Activated naive CD8-positive, alpha-beta T cell (primary cell): ENCODE measurements around the gene RSPH6A.
A peak's percentile ranks its signal among the peaks of the same experiment; 100 is the strongest.

Experiments
- H3K27ac Mint-ChIP-seq: one replicate; pipeline ENCODE4 v1.8.0; 2021; ENCODE audit warnings: mixed read lengths
- H3K27me3 Mint-ChIP-seq: one replicate; pipeline ENCODE4 v1.8.0; 2021; ENCODE audit warnings: mixed read lengths
- H3K36me3 Mint-ChIP-seq: one replicate; pipeline ENCODE4 v1.8.0; 2021; ENCODE audit warnings: mixed read lengths
- H3K4me1 Mint-ChIP-seq: one replicate; pipeline ENCODE4 v1.8.0; 2021; ENCODE audit warnings: low read depth, mixed read lengths
- H3K4me3 Mint-ChIP-seq: one replicate; pipeline ENCODE4 v1.8.0; 2021; ENCODE audit warnings: mild to moderate bottlenecking, mixed read lengths
- H3K9me3 Mint-ChIP-seq: one replicate; pipeline ENCODE4 v1.8.0; 2021; ENCODE audit warnings: low read depth, mixed read lengths

The RSPH6A gene

DNA sequence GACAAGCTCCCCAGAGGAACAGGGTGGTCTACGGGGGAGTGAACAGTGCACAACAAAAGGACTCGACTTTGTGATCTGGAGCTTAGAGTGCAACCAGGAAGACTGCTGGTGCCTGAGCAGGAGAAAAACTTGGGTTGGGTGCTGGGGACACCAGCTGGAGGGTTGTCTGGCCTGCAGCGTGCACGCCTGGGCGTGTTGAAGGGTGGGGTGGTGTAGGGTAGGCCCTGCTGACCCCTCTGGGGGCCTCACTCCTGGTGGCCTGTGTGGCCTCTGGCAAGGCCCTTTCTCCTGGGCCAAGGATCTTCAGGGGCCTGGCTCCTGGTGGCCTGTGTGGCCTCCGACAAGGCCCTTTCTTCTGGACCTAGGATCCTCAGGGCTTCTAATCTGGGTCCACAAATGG, 4.7 kb upstream of the RSPH6A start:
- Mint-ChIP-seq H3K27ac (no peak overlapping the region), H3K4me3 (no peak overlapping the region), H3K9me3 (no peaks in the 10 kb centered on the region), H3K36me3 (peaks cover 2% of the 10 kb centered on the region), H3K27me3 (no peaks in the 10 kb centered on the region), H3K4me1 (peaks cover 9% of the 10 kb centered on the region)

DNA sequence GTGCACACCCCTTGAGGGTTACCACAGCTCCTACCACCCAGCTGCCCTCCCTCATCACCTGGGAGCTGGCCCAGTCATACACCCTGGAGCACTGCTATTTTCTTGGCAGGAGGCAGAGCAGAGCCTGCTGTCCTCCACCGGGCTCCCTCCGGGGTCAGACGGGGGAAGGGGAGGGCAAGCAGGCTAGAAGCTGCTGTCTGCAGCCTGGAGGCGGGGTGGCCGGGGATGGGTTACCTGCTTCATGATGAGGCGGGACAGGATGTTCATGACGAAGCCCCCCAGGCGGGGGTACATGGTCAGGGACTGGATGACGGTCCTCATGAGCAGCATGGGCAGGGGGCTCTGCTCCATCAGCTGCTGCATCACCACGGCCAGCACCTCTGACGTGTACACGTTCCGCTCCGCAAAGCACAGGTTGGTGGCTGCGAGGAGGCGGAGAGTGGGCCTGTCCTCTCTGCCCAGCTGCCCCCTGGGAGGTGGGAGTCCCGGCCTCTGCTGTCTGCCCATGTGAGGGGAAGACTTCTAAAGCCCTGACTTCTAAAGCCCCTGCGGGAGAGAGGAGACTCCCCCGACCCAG, 2.7 kb upstream of the RSPH6A start:
- no peak overlapping the region for H3K27ac Mint-ChIP-seq
- peaks cover 4% of the 10 kb centered on the region for H3K4me1 Mint-ChIP-seq
- H3K27me3 Mint-ChIP-seq = peaks cover 5% of the 10 kb centered on the region
- H3K9me3 Mint-ChIP-seq = no peaks in the 10 kb centered on the region
- H3K4me3 Mint-ChIP-seq = no peak overlapping the region
- peaks cover 2% of the 10 kb centered on the region for H3K36me3 Mint-ChIP-seq

DNA sequence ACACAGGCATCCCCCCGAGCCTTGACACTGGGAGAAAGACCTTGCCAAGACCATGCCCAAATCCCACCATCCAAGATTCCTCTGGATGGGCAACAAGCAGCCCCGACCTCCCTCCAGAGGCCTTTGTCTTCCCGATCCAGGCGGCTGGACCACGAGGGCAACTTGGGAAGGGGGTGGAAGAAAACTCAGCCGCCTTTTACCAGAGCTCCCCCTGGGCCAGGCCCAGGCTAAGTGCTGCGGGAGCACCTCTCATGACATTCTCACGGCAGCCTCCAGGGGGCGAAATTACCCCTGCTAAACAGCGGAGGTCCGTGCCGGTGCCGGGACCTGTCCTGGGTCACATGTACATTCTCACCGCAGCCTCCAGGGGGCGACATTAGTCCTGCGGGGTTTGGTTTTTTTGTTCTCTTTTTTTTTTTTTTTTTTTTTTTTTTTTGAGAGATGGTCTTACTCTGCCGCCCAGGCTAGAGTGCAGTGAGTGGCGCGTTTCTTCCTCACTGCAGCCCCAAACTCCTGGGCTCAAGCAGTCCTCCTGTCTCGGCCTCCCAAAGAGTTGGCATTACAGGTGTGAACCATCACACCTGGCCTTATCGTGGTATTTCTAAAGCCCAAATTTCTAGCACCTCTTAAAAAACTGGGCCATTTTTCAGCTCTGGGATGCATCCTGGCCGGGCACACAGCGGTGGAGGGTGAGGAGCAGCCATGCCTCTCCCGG, 2.1 kb upstream of the RSPH6A start:
- H3K27me3 Mint-ChIP-seq = peaks cover 5% of the 10 kb centered on the region
- no peak overlapping the region for H3K27ac Mint-ChIP-seq
- peaks cover 2% of the 10 kb centered on the region for H3K36me3 Mint-ChIP-seq

DNA sequence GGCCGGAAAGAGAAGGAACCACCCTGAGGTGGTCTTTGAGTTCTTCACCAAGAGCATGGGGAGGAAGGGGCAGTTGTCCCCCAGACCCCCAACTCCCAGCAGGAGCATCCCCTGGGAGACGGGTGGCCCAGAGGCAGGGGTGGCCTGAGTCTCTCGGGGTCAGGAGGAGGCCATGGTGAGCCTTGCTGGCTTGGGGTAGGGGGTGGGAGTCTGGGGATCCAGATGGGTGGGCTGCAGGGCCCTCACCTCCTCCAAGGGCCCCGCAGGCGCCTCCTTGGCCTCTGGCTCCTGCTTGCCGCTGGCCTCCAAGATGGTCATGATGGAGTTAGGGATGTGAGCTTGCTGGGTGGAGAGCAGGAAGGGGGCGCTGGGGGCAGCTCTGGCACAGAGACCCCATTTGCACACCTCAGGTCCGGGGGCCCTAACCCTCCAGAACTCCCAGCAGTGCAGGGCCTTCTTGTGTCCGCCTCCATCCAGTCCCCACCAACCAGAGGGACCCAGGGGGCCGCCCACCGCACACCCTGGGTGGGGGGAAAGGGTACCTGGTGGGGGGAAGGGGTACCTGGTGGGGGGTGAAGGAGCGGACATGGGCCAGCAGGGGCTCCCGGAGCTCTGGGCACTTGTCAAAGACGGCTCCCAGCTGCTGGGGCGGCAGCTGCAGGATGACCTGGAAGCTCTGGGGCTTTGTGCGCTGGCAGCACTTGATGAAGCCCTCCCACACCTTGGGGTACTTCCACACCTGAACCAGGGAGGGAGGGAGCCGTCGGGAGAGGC, 1.3 kb upstream of the RSPH6A start:
- Mint-ChIP-seq H3K4me1 (peaks cover 4% of the 10 kb centered on the region), H3K9me3 (no peaks in the 10 kb centered on the region), H3K27me3 (peaks cover 5% of the 10 kb centered on the region), H3K36me3 (peaks cover 2% of the 10 kb centered on the region), H3K4me3 (no peak overlapping the region), H3K27ac (no peak overlapping the region)

More for the DNA sequence above, 2.1 kb upstream of the RSPH6A start:
- H3K4me1 Mint-ChIP-seq = peaks cover 4% of the 10 kb centered on the region
- no peaks in the 10 kb centered on the region for H3K9me3 Mint-ChIP-seq
- peak overlapping the region; percentile 38 for H3K4me3 Mint-ChIP-seq

DNA sequence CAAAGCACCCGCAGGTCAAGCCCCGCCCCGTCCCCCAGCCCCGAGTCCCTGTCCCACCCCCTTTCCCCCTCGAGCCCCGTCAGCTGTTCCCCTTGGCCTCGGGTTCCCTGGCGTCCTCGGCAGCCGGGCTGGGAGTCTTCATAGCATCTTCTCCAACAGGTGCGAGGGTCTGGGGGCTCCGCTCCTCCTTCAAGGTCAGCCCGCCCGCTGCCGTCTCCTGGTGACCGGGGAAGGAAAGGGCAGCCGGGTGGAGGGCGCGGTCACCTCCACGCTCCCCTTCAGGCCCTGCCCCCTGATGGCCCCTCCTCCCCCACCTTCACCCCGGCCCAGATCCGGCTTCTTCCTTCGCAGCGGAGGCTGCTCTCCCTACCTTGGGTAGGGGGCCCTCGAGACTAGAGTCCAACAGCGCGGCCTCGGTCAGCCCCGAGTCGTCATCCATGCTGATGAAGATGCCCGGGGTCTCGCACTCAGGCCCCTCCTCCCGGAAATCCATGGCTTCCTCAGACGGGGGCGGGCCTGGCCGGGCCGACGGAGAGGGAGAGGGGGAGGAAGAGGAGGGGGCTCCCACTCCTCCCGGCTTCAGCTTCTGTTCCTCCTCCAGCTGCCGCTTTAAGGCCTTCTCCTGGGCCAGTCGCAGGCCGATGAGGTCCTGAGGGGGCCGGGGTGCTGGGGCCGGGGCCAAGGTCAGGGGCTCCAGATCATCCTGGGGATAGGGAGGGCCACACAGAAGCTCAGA, 541 bp upstream of the RSPH6A start:
- Mint-ChIP-seq H3K36me3 (peaks cover 2% of the 10 kb centered on the region), H3K4me3 (peak overlapping the region; percentile 40)

DNA sequence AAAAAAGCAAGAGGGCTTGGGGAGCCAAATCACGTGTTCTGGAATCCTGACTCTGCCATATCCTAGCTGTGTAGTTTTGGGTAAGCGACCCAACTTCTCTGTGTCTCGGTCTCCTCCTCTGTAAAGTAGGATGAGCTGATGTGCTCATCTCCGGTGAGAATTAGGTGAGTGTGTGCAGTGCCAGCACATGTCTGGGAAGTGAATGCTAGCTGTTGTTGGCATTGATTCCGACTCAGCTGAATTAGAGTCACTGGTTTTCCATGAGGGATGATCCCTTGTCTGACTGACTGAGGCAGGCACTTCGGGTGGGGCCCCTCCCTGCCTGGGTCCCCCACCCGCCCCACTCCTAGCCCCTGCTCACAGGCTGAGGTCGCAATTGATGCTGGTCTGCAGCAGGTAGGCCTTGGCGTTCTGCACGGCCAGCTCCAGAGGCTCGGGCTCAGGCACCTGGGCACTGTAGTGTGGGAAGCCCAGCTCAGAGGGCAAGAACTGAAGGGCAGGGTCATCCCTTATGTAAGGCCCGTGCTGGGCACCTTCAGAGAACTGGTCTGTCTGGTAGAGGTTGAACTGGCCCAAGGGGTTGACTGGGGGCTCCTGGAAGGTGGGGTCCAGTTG, 835 bp downstream of the RSPH6A start:
- Mint-ChIP-seq H3K4me3 (no peak overlapping the region), H3K4me1 (peaks cover 12% of the 10 kb centered on the region), H3K27ac (no peak overlapping the region), H3K27me3 (peaks cover 7% of the 10 kb centered on the region), H3K9me3 (no peaks in the 10 kb centered on the region), H3K36me3 (peaks cover 2% of the 10 kb centered on the region)

More for the DNA sequence above, 541 bp upstream of the RSPH6A start:
- Mint-ChIP-seq H3K27ac (no peak overlapping the region), H3K4me1 (peaks cover 4% of the 10 kb centered on the region), H3K27me3 (peaks cover 7% of the 10 kb centered on the region), H3K9me3 (no peaks in the 10 kb centered on the region)

DNA sequence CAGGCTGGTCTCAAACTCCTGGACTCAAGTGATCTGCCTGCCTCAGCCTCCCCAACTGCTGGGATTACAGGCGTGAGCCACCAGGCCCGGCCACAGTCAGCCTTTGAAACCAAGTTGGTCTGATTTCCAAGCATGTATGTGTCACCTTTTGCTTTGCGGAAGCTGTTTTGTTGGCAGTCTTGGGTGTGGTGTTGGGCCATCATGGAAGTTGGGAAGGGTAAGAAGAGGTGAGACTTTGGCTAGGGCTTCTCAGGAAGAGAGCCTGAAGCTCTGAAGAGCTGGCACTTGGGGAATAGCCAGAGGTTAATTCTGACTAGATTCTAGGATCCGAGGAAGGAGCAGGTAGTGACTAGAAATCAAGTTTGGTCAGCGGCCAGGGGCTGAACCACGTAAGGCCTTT, 2.8 kb downstream of the RSPH6A start:
- Mint-ChIP-seq H3K4me3 (no peak overlapping the region), H3K36me3 (peaks cover 2% of the 10 kb centered on the region), H3K4me1 (peaks cover 12% of the 10 kb centered on the region), H3K27ac (no peak overlapping the region), H3K9me3 (no peaks in the 10 kb centered on the region), H3K27me3 (peaks cover 7% of the 10 kb centered on the region)

DNA sequence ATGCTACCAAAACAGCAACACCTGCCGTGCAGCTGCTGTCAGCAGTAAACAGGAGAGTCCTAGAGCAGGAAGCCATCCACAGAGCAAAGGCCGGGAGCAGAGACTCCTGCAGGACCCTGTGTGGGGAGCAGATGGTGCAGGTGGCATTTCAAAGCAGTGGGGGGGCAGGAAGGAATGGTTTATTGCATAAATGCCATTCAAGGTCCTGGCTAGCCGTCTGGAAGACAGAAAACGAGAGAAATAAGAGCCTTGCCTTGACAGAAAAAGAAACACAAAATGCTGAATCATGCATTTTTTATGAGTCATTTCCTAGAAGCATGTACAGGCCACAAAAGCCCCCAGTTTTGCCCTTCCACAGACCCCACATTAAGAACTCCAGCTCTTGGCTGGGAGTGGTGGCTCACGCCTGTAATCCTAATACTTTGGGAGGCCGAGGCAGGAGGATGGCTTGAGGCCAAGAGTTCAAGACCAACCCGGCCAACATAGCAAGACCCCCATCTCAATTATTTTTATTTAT, 5.4 kb downstream of the RSPH6A start:
- H3K9me3 Mint-ChIP-seq = no peaks in the 10 kb centered on the region
- peaks cover 2% of the 10 kb centered on the region for H3K36me3 Mint-ChIP-seq
- H3K27me3 Mint-ChIP-seq = peaks cover 9% of the 10 kb centered on the region
- no peak overlapping the region for H3K4me3 Mint-ChIP-seq
- H3K4me1 Mint-ChIP-seq = peaks cover 8% of the 10 kb centered on the region
- no peak overlapping the region for H3K27ac Mint-ChIP-seq

DNA sequence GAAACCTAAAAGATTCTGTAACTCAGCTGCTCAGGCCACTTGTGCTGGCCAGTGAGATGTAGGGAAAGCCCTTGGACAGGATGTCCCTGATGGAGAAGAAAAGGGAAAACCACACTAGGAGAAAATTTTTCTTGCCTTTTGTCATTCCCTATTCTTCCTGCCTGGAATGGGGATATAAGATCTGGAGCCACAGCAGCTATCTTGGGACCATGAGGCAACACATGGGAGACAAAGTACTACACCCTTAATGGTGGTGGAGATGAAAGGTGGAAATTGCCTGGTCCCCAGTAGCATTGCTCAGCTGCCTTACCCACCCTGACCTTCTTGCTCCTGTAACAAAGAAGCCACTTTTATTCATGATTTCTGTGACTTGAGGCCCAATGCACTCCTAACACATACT, 9.4 kb downstream of the RSPH6A start:
- H3K27me3 Mint-ChIP-seq = peaks cover 5% of the 10 kb centered on the region
- H3K36me3 Mint-ChIP-seq = no peaks in the 10 kb centered on the region
- peaks cover 8% of the 10 kb centered on the region for H3K4me1 Mint-ChIP-seq
- H3K27ac Mint-ChIP-seq = no peak overlapping the region
- H3K4me3 Mint-ChIP-seq = no peak overlapping the region
- H3K9me3 Mint-ChIP-seq = no peaks in the 10 kb centered on the region

DNA sequence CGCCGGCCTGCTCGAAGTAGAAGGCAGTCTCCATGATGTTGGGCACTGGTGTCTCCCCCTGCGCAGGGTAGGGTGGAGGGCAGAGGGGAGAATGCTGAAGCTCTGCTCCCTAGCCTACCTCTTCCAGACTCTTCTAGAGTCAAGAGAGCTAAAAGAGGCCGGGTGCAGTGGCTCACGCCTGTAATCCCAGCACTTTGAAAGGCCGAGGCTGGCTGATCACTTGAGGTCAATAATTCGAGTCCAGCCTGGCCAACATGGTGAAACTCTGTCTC, 10.2 kb downstream of the RSPH6A start:
- Mint-ChIP-seq H3K4me1 (peaks cover 6% of the 10 kb centered on the region), H3K4me3 (no peak overlapping the region), H3K27ac (no peak overlapping the region), H3K27me3 (peaks cover 5% of the 10 kb centered on the region), H3K36me3 (no peaks in the 10 kb centered on the region), H3K9me3 (no peaks in the 10 kb centered on the region)

DNA sequence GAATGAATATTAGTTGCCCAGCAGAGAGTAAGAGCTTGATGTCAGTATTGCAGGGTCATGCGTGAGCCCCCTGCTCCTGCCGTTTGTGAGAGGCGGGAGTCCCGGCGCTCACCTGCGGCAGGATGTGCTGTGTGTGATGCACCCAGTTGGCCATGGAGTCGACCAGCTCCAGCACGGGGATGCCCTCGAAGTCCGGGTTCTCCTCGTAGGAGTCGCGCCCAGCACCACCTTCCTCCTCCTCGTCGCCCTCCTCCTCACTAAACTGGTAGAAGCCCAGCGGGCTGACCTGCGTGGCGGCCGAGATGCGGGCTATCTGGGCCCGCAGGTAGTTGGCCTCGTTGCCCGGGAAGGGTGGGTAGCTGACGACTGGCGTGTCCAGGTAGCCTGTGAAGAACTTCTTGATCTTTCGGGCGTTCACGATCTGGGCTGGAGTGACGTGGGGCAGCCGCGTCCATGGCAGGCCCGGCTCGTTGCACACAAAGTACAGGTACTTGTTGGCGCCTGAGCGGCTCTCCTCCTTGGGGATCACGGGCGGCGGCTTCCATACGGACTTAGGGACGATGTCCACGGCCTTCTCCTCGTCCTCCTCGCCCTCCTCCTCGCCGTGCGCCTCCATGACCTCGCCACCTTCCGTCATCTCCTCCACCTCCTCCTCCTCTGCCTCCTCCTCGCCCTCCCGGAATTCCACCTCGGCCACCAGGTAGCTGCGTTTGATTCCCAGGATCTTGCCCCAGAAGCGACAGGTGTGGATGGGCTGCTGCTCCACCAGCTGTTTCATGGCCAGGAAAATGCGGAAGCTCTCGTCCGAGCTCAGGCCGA, 10.8 kb downstream of the RSPH6A start:
- Mint-ChIP-seq H3K9me3 (no peaks in the 10 kb centered on the region), H3K27me3 (peaks cover 5% of the 10 kb centered on the region), H3K4me3 (no peak overlapping the region), H3K27ac (no peak overlapping the region), H3K4me1 (peaks cover 1% of the 10 kb centered on the region), H3K36me3 (no peaks in the 10 kb centered on the region)

DNA sequence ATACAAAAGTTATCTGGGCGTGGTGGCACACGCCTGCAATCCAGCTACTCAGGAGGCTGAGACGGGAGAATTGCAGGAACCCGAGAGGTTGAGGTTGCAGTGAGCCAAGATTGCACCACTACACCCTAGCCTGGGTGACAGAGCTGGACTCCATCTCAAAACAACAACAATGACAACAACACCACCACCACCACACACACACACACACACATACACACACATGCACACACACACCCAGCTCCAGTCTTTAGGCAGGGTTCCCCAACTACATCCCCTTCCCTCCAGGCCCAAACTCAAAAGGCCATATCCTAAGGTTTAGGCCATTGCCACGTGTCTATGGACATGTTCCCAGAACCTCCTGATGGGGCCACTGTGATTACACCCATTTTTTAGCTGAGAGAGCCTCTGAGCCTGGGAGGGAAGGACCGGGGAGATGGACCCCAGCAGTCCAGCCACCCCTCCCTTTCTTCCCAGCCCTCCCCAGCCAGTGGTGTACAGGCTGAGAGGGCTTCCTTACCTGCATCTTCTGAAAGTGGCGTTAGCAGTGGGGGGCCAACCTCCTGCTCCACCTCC, 13.4 kb downstream of the RSPH6A start:
- Mint-ChIP-seq H3K36me3 (no peaks in the 10 kb centered on the region), H3K27me3 (peaks cover 14% of the 10 kb centered on the region), H3K27ac (no peak overlapping the region), H3K4me3 (no peak overlapping the region), H3K9me3 (no peaks in the 10 kb centered on the region), H3K4me1 (peaks cover 4% of the 10 kb centered on the region)

DNA sequence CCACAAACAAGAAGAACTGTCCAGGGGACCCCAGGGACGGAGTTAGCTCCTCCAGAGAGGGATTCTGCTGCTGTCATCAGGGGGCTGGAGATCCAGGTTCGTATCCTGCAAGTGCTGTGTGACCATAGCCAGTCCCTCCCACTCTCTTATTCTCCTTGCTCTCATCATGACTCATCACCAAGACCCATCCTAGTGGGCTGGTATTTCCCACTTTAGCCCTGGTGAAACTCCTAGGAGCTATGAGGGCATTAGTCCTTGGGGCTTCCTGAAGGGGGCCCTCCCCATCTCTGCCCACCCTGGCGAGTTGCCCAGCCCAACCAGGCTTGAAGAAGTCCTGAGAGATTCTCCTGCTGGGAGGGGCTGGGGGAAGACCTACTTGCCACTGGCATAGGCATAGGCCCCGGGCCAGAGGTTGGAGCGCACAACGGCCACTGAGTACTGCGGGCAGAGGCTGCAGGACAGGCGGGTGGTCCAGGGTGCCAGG, 15.0 kb downstream of the RSPH6A start:
- Mint-ChIP-seq H3K9me3 (no peaks in the 10 kb centered on the region), H3K4me1 (peaks cover 4% of the 10 kb centered on the region), H3K27ac (no peak overlapping the region), H3K36me3 (no peaks in the 10 kb centered on the region), H3K27me3 (peaks cover 14% of the 10 kb centered on the region), H3K4me3 (no peak overlapping the region)
